GM12891 (cell line): ENCODE measurements around the gene CRCP. TPM values are rescaled to one million over a fixed set of nuclear protein-coding genes. Genes with fewer than 3 reads are reported as not detected.
"Not testable (repeated sequence)": the region's sequence is repeated elsewhere in the genome, so short reads cannot be mapped to it uniquely, and the experiment has no call there.

Experiments
- DNase-seq: peaks from one replicate; pipeline ENCODE4 v3.0.0; 2011; ENCODE audit warnings: low spot score; ENCODE audit not compliant: insufficient read length
- FAIRE-seq: peaks from 2 replicates; lab custom pipeline; 2011; peaks lifted over from hg19 to GRCh38; lab: Jason Lieb, UNC
- PAX5 ChIP-seq: IDR thresholded peaks from 2 replicates; pipeline ENCODE4 v1.6.1; 2011; ENCODE audit warnings: low read length, moderate library complexity, mild to moderate bottlenecking; ENCODE audit not compliant: insufficient read depth, severe bottlenecking
- POLR2A ChIP-seq: IDR thresholded peaks from 2 replicates; pipeline ENCODE4 v1.6.1; 2011; ENCODE audit warnings: low read depth, low read length, control low read depth
- POLR2AphosphoS5 ChIP-seq: IDR thresholded peaks from 2 replicates; pipeline ENCODE4 v1.6.1; 2011; ENCODE audit warnings: low read depth, low read length, control low read depth
- POU2F2 ChIP-seq: IDR thresholded peaks from 2 replicates; pipeline ENCODE4 v1.6.1; 2011; ENCODE audit warnings: low read depth, mild to moderate bottlenecking, control low read depth, low read length, moderate library complexity
- SPI1 ChIP-seq: IDR thresholded peaks from 2 replicates; pipeline ENCODE4 v1.6.1; 2011; ENCODE audit warnings: low read depth, low read length, control low read depth
- TAF1 ChIP-seq: IDR thresholded peaks from 2 replicates; pipeline ENCODE4 v1.6.1; 2011; ENCODE audit warnings: low read depth, low read length, control low read depth
- polyA plus RNA-seq: library from polyadenylated mRNA; unstranded; fragments of >200 nt; gene quantifications from one replicate; pipeline ENCODE4 v1.2.1, GENCODE V29; 2012; ENCODE audit warnings: low read depth, missing spikeins, inconsistent platforms; ENCODE audit not compliant: missing spikeins

The CRCP gene
- polyA plus RNA-seq: 19.9 TPM

- FAIRE-seq (peak; percentile 88), DNase-seq (peak; percentile 91)
- TF ChIP-seq PAX5: no peak
- TF ChIP-seq SPI1: peak; percentile 86
- peak; percentile 83; the same call in 1 of the 2 replicates for TF ChIP-seq POLR2A
- TF ChIP-seq POLR2AphosphoS5: peak; percentile 88
- peak; percentile 52 for TF ChIP-seq TAF1
- peak; percentile 80 for TF ChIP-seq POU2F2
Measured at GRCh38 chr7:66114743-66115649, at the start of gene CRCP. Gene CRCP (plus strand): TSS chr7:66114847. CDS start chr7:66114963, 116 bp downstream.

- DNase-seq (no peak), FAIRE-seq (no peak)
- no peak for TF ChIP-seq POLR2AphosphoS5
- no peak for TF ChIP-seq TAF1
- TF ChIP-seq SPI1: no peak
- TF ChIP-seq PAX5: no peak
- no peak for TF ChIP-seq POLR2A
- TF ChIP-seq POU2F2: no peak
Measured at GRCh38 chr7:66069732-66070131, 44.9 kb upstream of the CRCP start.

- FAIRE-seq (no peak), DNase-seq (no peak)
- TF ChIP-seq POLR2A: no peak
- TF ChIP-seq POU2F2: no peak
- TF ChIP-seq SPI1: no peak
- no peak for TF ChIP-seq PAX5
- no peak for TF ChIP-seq POLR2AphosphoS5
Measured at GRCh38 chr7:66070222-66070621, 44.4 kb upstream of the CRCP start.

- DNase-seq, FAIRE-seq: not testable (repeated sequence)
Measured at GRCh38 chr7:66072208-66072607, 42.4 kb upstream of the CRCP start.

GRCh38 chr7:66075590-66076461, 38.8 kb upstream of the CRCP start, which contains the start of gene ASL:
Gene ASL (plus strand): TSS chr7:66075819. CDS start chr7:66076082, 263 bp downstream.
- peak; percentile 95 for FAIRE-seq
- peak; percentile 100 for DNase-seq
- TF ChIP-seq TAF1 (peak; percentile 59), POLR2A (peak; percentile 55; the same call in 1 of the 2 replicates), PAX5 (no peak), SPI1 (no peak), POLR2AphosphoS5 (0 out of 2 replicates have a peak, but pooled peaks have one; percentile 26), POU2F2 (peak; percentile 7; the same call in 1 of the 2 replicates)

- FAIRE-seq (no peak), DNase-seq (no peak)
- TF ChIP-seq POLR2AphosphoS5: no peak
- no peak for TF ChIP-seq PAX5
- TF ChIP-seq SPI1: peak; percentile 90
- no peak for TF ChIP-seq POU2F2
- no peak for TF ChIP-seq POLR2A
Measured at GRCh38 chr7:66076462-66077329, 38.0 kb upstream of the CRCP start.

- TF ChIP-seq TAF1 (no peak), SPI1 (no peak), PAX5 (no peak), POLR2A (no peak), POU2F2 (no peak), POLR2AphosphoS5 (no peak)
- FAIRE-seq: no peak
- DNase-seq: no peak
Measured at GRCh38 chr7:66078067-66078466, 36.6 kb upstream of the CRCP start.

- no peak for DNase-seq
- TF ChIP-seq POLR2AphosphoS5 (no peak), TAF1 (no peak), PAX5 (no peak), POU2F2 (no peak), SPI1 (no peak), POLR2A (no peak)
- no peak for FAIRE-seq
Measured at GRCh38 chr7:66082083-66082482, 32.6 kb upstream of the CRCP start.
